Measurements from ENCODE around the gene KCNA2. TPM values are rescaled to one million over a fixed set of nuclear protein-coding genes. Genes with fewer than 3 reads are reported as not detected.

The KCNA2 gene
- total and polyA plus RNA-seq, 2 of the 4 experiments (the other 2 are of a cell fraction) = not detected

DNA sequence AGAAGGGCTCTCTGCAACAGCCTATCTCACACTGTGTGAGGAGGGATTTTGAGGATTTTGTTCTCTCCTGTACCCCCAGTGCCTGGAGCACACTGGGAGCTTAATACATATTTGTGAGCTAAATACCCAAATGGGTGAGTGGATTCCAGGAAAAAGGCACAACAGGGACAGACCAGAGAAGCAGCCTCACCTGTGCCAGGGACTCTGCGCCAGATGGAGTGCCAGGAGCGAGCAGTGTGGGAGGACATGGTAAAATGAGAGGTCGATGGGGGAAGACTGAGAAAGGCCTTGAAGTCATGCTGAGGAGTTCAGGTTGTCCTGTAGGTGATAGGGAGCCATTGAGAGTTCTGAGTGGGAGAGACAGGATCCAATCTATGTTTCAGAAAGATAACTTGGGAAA lies 11.0 kb upstream of the KCNA2 start:
- no peak overlapping the region for H4K5ac ChIP-seq (ENCODE audit: low read depth, low read length)
- H3K14ac ChIP-seq (replicated peaks; ENCODE audit: low read depth, low read length) = no peak overlapping the region
- ATAC-seq (ENCODE audit: low read depth) (no peak), DNase-seq (no peak)
- H3K4me1 ChIP-seq (ENCODE audit: control insufficient read depth, insufficient read depth, low read length) = no peaks in the 10 kb centered on the region
- no peak overlapping the region for H3K27ac ChIP-seq (ENCODE audit: insufficient read depth, low read length)
- ChIA-PET POLR2A (ENCODE audit: unreplicated experiment) (no interaction called here), CTCF (interaction anchor here (0.6 kb wide), 1 partner anchor 231 kb away, joined by 5 read pairs; no protein-coding TSS in a partner anchor)
- peaks cover 31% of the 10 kb centered on the region for H3K27me3 ChIP-seq (ENCODE audit: control insufficient read depth, insufficient read depth, low read length)
- H3K9me1 ChIP-seq (ENCODE audit: insufficient read depth, low read length) = no peaks in the 10 kb centered on the region
- no peak overlapping the region for H2AK5ac ChIP-seq (ENCODE audit: low read depth, low read length)
- H2AK9ac ChIP-seq (replicated peaks; ENCODE audit: low read depth, low read length, poor library complexity) = no peak overlapping the region
- no peak overlapping the region for H3K23ac ChIP-seq (ENCODE audit: low read depth, low read length)
- no peak overlapping the region for H2AFZ ChIP-seq (replicated peaks; ENCODE audit: low read length, poor library complexity)
- H3K56ac ChIP-seq (ENCODE audit: extremely low read depth, insufficient read depth, low read length) = no peak overlapping the region
- no peak overlapping the region for H2BK120ac ChIP-seq (ENCODE audit: low read depth, low read length)
- no peak overlapping the region for H3K4me3 ChIP-seq (ENCODE audit: insufficient read depth, low read depth, low read length)
- H3K4ac ChIP-seq (ENCODE audit: low read depth, low read length) = no peak overlapping the region
- H3K79me1 ChIP-seq (ENCODE audit: low read depth in 1 of 2, low read length in 2 of 2) = no peaks in the 10 kb centered on the region
- no peak overlapping the region for H2BK5ac ChIP-seq (ENCODE audit: low read depth, low read length, poor library complexity, severe bottlenecking)
- dilution Hi-C loops (cut with HindIII; ENCODE audit: low sequenced_read_pairs, unreplicated experiment) (no loop called here), intact Hi-C loops (cut with micrococcal nuclease) (no loop called here), in situ Hi-C loops (cut with MboI; ENCODE audit: low sequenced_read_pairs) (no loop called here)
- H3K36me3 ChIP-seq (ENCODE audit: control insufficient read depth, insufficient read depth, low read length) = no peaks in the 10 kb centered on the region
- TF ChIP-seq, protein P1, sequence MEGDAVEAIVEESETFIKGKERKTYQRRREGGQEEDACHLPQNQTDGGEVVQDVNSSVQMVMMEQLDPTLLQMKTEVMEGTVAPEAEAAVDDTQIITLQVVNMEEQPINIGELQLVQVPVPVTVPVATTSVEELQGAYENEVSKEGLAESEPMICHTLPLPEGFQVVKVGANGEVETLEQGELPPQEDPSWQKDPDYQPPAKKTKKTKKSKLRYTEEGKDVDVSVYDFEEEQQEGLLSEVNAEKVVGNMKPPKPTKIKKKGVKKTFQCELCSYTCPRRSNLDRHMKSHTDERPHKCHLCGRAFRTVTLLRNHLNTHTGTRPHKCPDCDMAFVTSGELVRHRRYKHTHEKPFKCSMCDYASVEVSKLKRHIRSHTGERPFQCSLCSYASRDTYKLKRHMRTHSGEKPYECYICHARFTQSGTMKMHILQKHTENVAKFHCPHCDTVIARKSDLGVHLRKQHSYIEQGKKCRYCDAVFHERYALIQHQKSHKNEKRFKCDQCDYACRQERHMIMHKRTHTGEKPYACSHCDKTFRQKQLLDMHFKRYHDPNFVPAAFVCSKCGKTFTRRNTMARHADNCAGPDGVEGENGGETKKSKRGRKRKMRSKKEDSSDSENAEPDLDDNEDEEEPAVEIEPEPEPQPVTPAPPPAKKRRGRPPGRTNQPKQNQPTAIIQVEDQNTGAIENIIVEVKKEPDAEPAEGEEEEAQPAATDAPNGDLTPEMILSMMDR (conservative IDR thresholded peaks at IDR 0.05; ENCODE audit: low read depth, low read length) = no peak
- TF ChIP-seq SMC3 (IDR thresholded peaks at IDR 0.05; ENCODE audit: low read depth, low read length) (no peak), RFX5 (IDR thresholded peaks at IDR 0.05; ENCODE audit: low read depth, low read length) (no peak), BHLHE40 (IDR thresholded peaks at IDR 0.05; ENCODE audit: low read depth, low read length) (no peak), MAZ (IDR thresholded peaks at IDR 0.05; ENCODE audit: borderline replicate concordance, low read depth, low read length) (no peak), POLR2A (IDR thresholded peaks at IDR 0.05; ENCODE audit: low read depth, low read length) (no peak), CHD1 (IDR thresholded peaks at IDR 0.05; ENCODE audit: low read depth, low read length) (no peak), NFE2L2 (IDR thresholded peaks at IDR 0.05; ENCODE audit: low read depth, low read length) (no peak), RAD21 (IDR thresholded peaks at IDR 0.05; ENCODE audit: low read length) (no peak), RCOR1 (IDR thresholded peaks at IDR 0.05; ENCODE audit: insufficient replicate concordance, low read length) (no peak)
- TF ChIP-seq, protein P2, sequence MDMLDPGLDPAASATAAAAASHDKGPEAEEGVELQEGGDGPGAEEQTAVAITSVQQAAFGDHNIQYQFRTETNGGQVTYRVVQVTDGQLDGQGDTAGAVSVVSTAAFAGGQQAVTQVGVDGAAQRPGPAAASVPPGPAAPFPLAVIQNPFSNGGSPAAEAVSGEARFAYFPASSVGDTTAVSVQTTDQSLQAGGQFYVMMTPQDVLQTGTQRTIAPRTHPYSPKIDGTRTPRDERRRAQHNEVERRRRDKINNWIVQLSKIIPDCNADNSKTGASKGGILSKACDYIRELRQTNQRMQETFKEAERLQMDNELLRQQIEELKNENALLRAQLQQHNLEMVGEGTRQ (IDR thresholded peaks at IDR 0.05; ENCODE audit: low read depth, low read length) = no peak
- TF ChIP-seq, protein P3, sequence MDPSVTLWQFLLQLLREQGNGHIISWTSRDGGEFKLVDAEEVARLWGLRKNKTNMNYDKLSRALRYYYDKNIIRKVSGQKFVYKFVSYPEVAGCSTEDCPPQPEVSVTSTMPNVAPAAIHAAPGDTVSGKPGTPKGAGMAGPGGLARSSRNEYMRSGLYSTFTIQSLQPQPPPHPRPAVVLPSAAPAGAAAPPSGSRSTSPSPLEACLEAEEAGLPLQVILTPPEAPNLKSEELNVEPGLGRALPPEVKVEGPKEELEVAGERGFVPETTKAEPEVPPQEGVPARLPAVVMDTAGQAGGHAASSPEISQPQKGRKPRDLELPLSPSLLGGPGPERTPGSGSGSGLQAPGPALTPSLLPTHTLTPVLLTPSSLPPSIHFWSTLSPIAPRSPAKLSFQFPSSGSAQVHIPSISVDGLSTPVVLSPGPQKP (IDR thresholded peaks at IDR 0.05; ENCODE audit: borderline replicate concordance, low read depth, low read length) = no peak
- H3K9me3 ChIP-seq (ENCODE audit: control insufficient read depth, insufficient read depth, low read length) = no peaks in the 10 kb centered on the region
- H3K18ac ChIP-seq (ENCODE audit: low read depth, low read length) = no peak overlapping the region
- H2BK15ac ChIP-seq (ENCODE audit: low read depth, low read length) = no peak overlapping the region
- no peak overlapping the region for H4K91ac ChIP-seq (ENCODE audit: insufficient read depth, low read depth, low read length)
- H3K4me2 ChIP-seq (ENCODE audit: low read depth, low read length) = no peak overlapping the region
- no peaks in the 10 kb centered on the region for H4K20me1 ChIP-seq (ENCODE audit: insufficient read depth, low read length)
- BruUV-seq (replicated peaks) = no TSS peak
- no peak overlapping the region for H4K8ac ChIP-seq (ENCODE audit: low read depth in 2 of 2, low read length in 2 of 2)
- no peak overlapping the region for H3K9ac ChIP-seq (ENCODE audit: low read depth, low read length)
- WGBS, 2 experiments (ENCODE audit: extremely low coverage in 2 of 2, insufficient read length in 1 of 2) = 41% methylated on average over 3 of the region's 3 CpGs; no CpG with 5 or more reads in 1 of the 2 experiments
- H2BK20ac ChIP-seq (ENCODE audit: low read depth, low read length) = no peak overlapping the region

All from IMR-90 (cell line).